Muscle of back (tissue), 11 donors: ENCODE measurements around the gene GLB1L. TPM values are rescaled to one million over a fixed set of nuclear protein-coding genes. Genes with fewer than 3 reads are reported as not detected.
"Not testable (repeated sequence)": the region's sequence is repeated elsewhere in the genome, so short reads cannot be mapped to it uniquely, and the experiment has no call there.

Experiments used
- DNase-seq, 3 donors: peaks; one replicate each; pipeline versions ENCODE4 v3.0.0 to v3.0.0-alpha.2; 2013
- polyA plus RNA-seq, 10 donors: library from polyadenylated mRNA; unstranded; fragments of 120-200 nt; gene quantifications; one replicate each; pipeline ENCODE4 v1.2.1, GENCODE V29; 2013; ENCODE audit not compliant: insufficient read length in 10 of 10

Gene GLB1L
- polyA plus RNA-seq, 10 donors, result 4.7 to 7.7 (median 5.9) TPM

GRCh38 chr2:219207134-219207883 is 37.9 kb downstream of the GLB1L start:
- DNase-seq, result no peak

- peak; percentile 96 to 99 (median 98) for DNase-seq
Observed at GRCh38 chr2:219206328-219207133, 38.7 kb downstream of the GLB1L start, which contains the start of gene ZFAND2B. ZFAND2B (plus strand) TSS chr2:219206782; CDS start chr2:219206988, 206 bp downstream.

- no peak for DNase-seq
Observed at GRCh38 chr2:219205981-219206327, 39.3 kb downstream of the GLB1L start.

GRCh38 chr2:219205165-219205538 is 40.1 kb downstream of the GLB1L start:
- no peak for DNase-seq

- no peak for DNase-seq
Observed at GRCh38 chr2:219204425-219205164, 40.6 kb downstream of the GLB1L start.

GRCh38 chr2:219201331-219201730 is 43.9 kb downstream of the GLB1L start:
- not testable (repeated sequence) for DNase-seq

GRCh38 chr2:219200502-219201326 is 44.5 kb downstream of the GLB1L start:
- DNase-seq, result not testable (repeated sequence)

GRCh38 chr2:219199470-219200211 is 45.6 kb downstream of the GLB1L start:
- DNase-seq, result no peak

GRCh38 chr2:219198974-219199373 is 46.3 kb downstream of the GLB1L start:
- DNase-seq, result no peak

- DNase-seq, result no peak
Observed at GRCh38 chr2:219197388-219197787, 47.9 kb downstream of the GLB1L start.

- DNase-seq, result no peak
Observed at GRCh38 chr2:219186754-219187456, 58.3 kb downstream of the GLB1L start.

Other genes with a start within 250 kb of the GLB1L start
- gene CFAP65, start 203.9 kb downstream of the GLB1L start, polyA plus RNA-seq, result not detected
- gene IHH, start 184.5 kb downstream of the GLB1L start, polyA plus RNA-seq, result under 1 TPM in 2 of 10 donors, not detected in 8; 0.13 to 0.16 TPM
- 10 to 100 TPM; 11.6 to 16.2 (median 14.1) TPM for gene NHEJ1, start 84.6 kb downstream of the GLB1L start, polyA plus RNA-seq
- gene SLC23A3, start 75.4 kb downstream of the GLB1L start, polyA plus RNA-seq, result 1 to 10 TPM in 7 of 10 donors, under 1 TPM in 3; 0.57 to 2.3 (median 1.2) TPM
- gene CNPPD1, start 68.5 kb downstream of the GLB1L start, polyA plus RNA-seq, result 10 to 100 TPM; 28.3 to 37.9 (median 34.8) TPM
- gene RETREG2, start 67.2 kb downstream of the GLB1L start, polyA plus RNA-seq, result 10 to 100 TPM; 38.3 to 56.9 (median 41.7) TPM
- 10 to 100 TPM; 16.3 to 29.9 (median 21.9) TPM for gene ZFAND2B, start 38.7 kb downstream of the GLB1L start, polyA plus RNA-seq
- 10 to 100 TPM; 25.4 to 40.4 (median 32.7) TPM for gene ABCB6, start 26.5 kb downstream of the GLB1L start, polyA plus RNA-seq
- gene ATG9A, start 15.8 kb downstream of the GLB1L start, polyA plus RNA-seq, result 10 to 100 TPM; 27.9 to 37.3 (median 32.6) TPM
- 10 to 100 TPM; 14.8 to 36.9 (median 23.2) TPM for gene ANKZF1, start 15.6 kb downstream of the GLB1L start, polyA plus RNA-seq
- 10 to 100 TPM; 13.0 to 19.9 (median 16.0) TPM for gene STK16, start within 50 bp of the GLB1L start, polyA plus RNA-seq
- under 1 TPM in 5 of 10 donors, not detected in 5; 0.15 to 0.22 (median 0.18) TPM for gene TUBA4B, start 7.8 kb upstream of the GLB1L start, polyA plus RNA-seq
- 100 to 1,000 TPM in 7 of 10 donors, 10 to 100 TPM in 3; 84.3 to 159 (median 120) TPM for gene TUBA4A, start 8.5 kb upstream of the GLB1L start, polyA plus RNA-seq
- gene DNAJB2, start 33.9 kb upstream of the GLB1L start, polyA plus RNA-seq, result 10 to 100 TPM; 69.9 to 89.8 (median 78.6) TPM
- gene PTPRN, start 64.0 kb upstream of the GLB1L start, polyA plus RNA-seq, result under 1 TPM in 6 of 10 donors, not detected in 4; 0.15 to 0.75 (median 0.49) TPM
- gene RESP18, start 87.3 kb upstream of the GLB1L start, polyA plus RNA-seq, result not detected
- 10 to 100 TPM; 26.4 to 45.4 (median 36.6) TPM for gene DNPEP, start 142.5 kb upstream of the GLB1L start, polyA plus RNA-seq
- 1,000 to 10,000 TPM; 1,880 to 4,907 (median 4,107) TPM for gene DES, start 172.9 kb upstream of the GLB1L start, polyA plus RNA-seq
- gene SPEG, start 189.4 kb upstream of the GLB1L start, polyA plus RNA-seq, result 100 to 1,000 TPM in 9 of 10 donors, 10 to 100 TPM in 1; 63.9 to 179 (median 138) TPM